MG63 (cell line): ENCODE measurements around the gene CDH2. TPM values are rescaled to one million over a fixed set of nuclear protein-coding genes. Genes with fewer than 3 reads are reported as not detected.
A peak's percentile ranks its signal among the peaks of the same experiment; 100 is the strongest.

ENCODE experiments used
- DNase-seq: peaks from one replicate; pipeline ENCODE4 v3.0.0-alpha.2; 2020
- H3K27me3 ChIP-seq: fragments of 250-450 bp; sonication (Bioruptor Pico); 2 replicates; pipeline ENCODE4 v1.5.1; 2020; ENCODE audit warnings: mild to moderate bottlenecking, moderate library complexity
- H3K36me3 ChIP-seq: fragments of 250-450 bp; sonication (Bioruptor Pico); 2 replicates; pipeline ENCODE4 v1.5.1; 2020; ENCODE audit warnings: mild to moderate bottlenecking, moderate library complexity
- H3K4me3 ChIP-seq: fragments of 250-450 bp; sonication (Bioruptor Pico); 2 replicates; pipeline ENCODE4 v1.5.1; 2020; ENCODE audit warnings: mild to moderate bottlenecking, moderate library complexity
- H3K9me3 ChIP-seq: fragments of 250-450 bp; sonication (Bioruptor Pico); 2 replicates; pipeline ENCODE4 v1.5.1; 2020; ENCODE audit warnings: mild to moderate bottlenecking, moderate library complexity
- total RNA-seq: library from RNA; depleted of rRNA; stranded (reverse); fragments of >200 nt; shearing (Covaris generic); gene quantifications from 2 replicates; pipeline ENCODE4 v1.2.3, GENCODE V29; 2014; ENCODE audit warnings: low replicate concordance

The CDH2 gene
- total RNA-seq, 1 experiment from 2014 or later, result 19.8 TPM

DNA sequence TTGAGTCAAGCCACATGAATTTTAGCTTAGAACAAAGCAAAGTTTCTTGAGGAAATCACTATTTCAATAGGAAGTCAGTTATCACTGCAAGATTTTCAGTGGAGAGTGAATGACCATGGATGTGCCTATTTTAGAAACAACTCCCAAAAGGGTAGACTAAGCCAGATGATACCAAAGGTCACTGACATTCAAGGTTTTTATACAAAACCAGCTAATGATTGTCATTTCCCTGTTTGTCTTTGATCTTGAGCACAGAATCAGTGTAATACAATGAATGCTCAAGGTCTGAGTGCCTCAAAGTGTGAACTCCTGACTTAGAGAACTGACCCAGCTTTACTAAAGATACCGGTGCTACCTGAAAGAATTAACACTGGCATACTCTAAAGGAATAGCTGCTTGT lies 60.5 kb downstream of the CDH2 start:
- peaks cover 5% of the 10 kb centered on the region; the same call in 1 of the 2 replicates for H3K9me3 ChIP-seq
- no peaks in the 10 kb centered on the region for H3K36me3 ChIP-seq
- no peaks in the 10 kb centered on the region for H3K27me3 ChIP-seq
- DNase-seq, result no peak
- no peak overlapping the region for H3K4me3 ChIP-seq

DNA sequence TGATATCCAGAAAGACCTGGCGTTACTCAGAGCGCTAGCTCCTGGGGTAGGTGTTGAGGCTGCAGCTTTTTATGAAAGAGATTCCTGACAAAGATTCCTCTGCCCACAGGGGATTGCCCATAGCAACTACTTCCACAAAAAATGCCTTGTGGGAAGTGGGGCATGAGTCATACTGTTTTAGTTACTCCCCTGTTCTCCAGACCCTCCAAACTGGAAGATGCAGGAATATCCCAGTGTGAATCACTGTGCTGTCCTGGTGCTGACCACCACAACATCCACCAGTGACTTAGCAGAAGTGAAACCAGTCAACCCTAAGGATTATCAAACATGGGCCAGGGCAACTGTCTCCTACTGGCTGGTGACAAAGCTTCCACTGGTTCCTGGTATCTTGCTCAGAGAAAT lies 61.8 kb downstream of the CDH2 start:
- Histone ChIP-seq H3K9me3 (peaks cover 5% of the 10 kb centered on the region; the same call in 1 of the 2 replicates), H3K36me3 (no peaks in the 10 kb centered on the region), H3K27me3 (no peaks in the 10 kb centered on the region), H3K4me3 (no peak overlapping the region)
- peak; percentile 38 for DNase-seq

DNA sequence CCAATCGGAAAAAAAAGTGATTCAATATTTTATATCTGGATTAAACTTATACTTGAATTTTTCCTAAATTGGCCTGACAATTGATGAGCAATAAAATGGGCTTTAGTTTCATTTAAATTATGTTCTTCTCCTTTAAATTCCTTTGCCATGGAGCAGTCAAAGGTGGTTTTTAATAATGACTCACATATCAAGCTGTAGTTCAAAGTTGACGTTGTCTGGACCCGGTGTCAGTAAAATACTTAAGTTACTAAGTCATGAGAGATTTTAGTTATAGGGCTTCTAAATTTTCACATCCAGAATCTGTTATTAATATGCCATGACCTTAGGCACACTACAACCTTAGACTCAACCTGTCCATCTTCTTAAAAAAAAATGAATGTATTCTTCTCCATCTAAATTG lies 62.5 kb downstream of the CDH2 start:
- no peak for DNase-seq
- Histone ChIP-seq H3K27me3 (no peaks in the 10 kb centered on the region), H3K9me3 (peaks cover 5% of the 10 kb centered on the region; the same call in 1 of the 2 replicates), H3K4me3 (no peak overlapping the region), H3K36me3 (no peaks in the 10 kb centered on the region)

DNA sequence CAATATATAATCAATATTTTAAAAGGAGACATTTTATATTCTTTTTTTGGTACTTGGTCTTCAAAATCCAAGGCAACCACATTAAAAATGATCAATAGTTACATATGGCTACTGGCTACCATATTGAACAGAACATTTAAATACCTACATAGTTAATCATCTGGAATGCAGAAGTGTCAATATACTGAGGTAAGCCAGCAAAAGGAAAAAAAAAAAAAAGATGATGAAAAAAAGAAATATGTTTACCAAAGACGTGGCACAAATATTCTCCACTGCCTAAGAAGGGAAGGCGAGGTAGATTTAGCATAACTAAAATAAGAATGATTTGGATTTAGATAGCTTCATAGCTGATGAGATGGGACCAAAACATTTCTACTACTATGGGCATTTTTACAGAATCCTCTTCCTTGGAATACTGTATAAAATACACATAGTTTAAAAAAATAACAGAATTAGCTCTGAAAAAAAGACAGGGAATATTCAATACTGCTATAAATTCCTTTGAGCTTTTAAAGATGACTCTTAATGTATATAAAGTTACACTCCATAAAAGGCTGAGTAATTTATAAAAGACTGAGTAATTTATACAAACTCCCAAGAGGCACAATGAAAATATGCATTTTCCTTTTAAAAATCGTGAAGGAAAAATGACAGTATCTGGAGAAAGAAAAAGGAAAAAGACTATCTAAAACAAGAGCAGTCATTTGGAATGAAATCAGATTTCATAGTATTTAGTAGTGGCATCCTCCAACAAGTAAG lies 63.5 kb downstream of the CDH2 start:
- DNase-seq, result no peak
- Histone ChIP-seq H3K9me3 (peaks cover 5% of the 10 kb centered on the region; the same call in 1 of the 2 replicates), H3K27me3 (no peaks in the 10 kb centered on the region), H3K4me3 (no peak overlapping the region), H3K36me3 (no peaks in the 10 kb centered on the region)

DNA sequence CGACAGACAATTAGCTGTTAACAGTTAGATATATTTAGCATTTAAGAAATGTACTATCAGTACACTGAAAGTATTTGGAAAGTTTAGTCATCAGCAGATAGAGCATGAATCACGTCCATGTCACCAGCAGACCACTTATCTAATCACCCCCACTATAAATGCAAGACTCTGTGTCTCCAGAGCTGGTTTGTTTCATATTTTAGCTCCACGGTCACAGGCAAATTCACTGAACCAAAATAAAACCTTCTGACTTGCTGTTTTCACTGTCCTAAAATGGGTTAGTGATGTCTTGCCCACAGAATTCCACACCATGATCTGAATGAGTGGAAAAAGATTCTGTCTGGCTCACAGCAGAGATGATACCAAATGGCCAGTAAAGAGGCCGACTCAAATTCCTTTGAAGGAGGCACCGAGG lies 64.9 kb downstream of the CDH2 start:
- H3K9me3 ChIP-seq, result peaks cover 5% of the 10 kb centered on the region; the same call in 1 of the 2 replicates
- H3K27me3 ChIP-seq, result no peaks in the 10 kb centered on the region
- no peak for DNase-seq
- H3K36me3 ChIP-seq, result no peaks in the 10 kb centered on the region
- no peak overlapping the region for H3K4me3 ChIP-seq

DNA sequence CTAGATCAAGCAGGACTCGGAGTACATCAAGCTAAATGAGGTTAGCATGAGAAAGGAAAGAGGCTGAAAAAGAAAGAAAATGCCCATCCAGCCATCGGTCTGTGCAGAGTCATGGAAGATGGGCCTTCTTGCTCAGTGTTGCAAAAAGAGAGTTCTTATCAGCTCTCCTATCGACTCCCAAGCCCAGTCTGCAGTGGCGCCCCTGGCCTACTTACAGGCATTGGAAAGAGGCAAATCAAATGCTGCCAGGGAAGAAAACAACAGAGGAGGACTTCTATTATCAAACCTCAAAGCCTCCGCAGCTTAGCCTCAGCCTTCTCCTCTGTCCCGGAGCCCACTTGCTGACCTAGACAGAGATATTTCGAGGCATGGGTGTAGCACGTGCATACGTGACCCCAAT lies 66.0 kb downstream of the CDH2 start:
- Histone ChIP-seq H3K9me3 (peaks cover 5% of the 10 kb centered on the region; the same call in 1 of the 2 replicates), H3K27me3 (no peaks in the 10 kb centered on the region), H3K4me3 (no peak overlapping the region), H3K36me3 (no peaks in the 10 kb centered on the region)
- no peak for DNase-seq

DNA sequence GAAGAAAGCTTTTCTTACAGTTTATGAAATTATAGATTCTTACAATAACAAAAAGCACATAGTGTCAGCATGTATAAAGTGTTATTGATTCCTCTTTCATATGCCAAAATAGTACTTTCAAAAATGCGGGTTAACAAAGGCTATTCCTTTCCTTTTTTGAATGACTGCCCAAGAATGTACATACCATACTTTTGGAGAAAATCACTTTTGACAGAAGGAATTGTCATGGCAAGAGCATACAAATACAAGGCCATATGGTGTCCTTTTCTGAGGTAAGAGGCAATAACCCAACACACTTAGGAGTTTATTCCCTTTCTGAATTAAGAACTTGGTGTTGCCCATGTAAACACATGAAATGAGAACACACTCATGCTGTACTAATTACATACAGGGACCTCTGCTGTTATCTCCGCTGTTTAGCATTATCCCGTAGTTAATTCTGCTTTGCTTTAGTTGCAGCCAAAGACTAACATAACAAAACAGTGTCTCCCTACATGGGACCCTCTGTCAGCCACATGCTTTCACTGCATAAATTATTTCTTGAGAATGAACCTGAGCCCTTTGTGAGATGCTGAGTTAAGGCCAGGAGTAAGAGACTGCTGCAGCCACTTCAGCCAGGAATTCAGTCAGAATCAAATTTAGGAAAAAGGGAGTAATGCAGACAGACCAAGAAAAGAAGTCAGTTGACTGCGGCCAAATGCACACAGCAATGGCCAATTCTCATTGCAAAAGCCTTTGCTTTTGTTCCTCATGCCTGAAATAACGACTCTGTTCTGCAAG lies 67.0 kb downstream of the CDH2 start:
- peaks cover 5% of the 10 kb centered on the region; the same call in 1 of the 2 replicates for H3K9me3 ChIP-seq
- H3K4me3 ChIP-seq, result no peak overlapping the region
- no peaks in the 10 kb centered on the region for H3K27me3 ChIP-seq
- no peaks in the 10 kb centered on the region for H3K36me3 ChIP-seq
- DNase-seq, result no peak

DNA sequence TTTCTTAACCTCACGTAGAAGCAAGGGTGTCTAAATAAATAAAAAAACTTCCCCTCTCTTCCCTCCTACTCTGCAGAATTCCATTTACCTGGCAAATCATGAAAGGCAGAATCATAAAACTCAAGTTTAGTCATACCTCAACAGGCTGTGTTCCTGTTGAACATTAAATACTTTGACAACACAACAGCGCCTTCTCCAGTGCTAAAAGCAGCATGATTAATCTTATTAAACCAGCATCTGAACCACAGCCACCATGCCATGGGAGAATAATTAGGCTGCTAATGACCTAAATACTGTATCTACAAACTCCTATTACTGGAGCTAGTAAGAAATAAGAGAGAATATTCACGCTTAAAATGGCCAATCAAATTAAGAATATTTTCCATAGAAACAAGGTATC lies 68.1 kb downstream of the CDH2 start:
- no peaks in the 10 kb centered on the region for H3K36me3 ChIP-seq
- peaks cover 5% of the 10 kb centered on the region; the same call in 1 of the 2 replicates for H3K9me3 ChIP-seq
- no peak overlapping the region for H3K4me3 ChIP-seq
- no peak for DNase-seq
- H3K27me3 ChIP-seq, result no peaks in the 10 kb centered on the region

DNA sequence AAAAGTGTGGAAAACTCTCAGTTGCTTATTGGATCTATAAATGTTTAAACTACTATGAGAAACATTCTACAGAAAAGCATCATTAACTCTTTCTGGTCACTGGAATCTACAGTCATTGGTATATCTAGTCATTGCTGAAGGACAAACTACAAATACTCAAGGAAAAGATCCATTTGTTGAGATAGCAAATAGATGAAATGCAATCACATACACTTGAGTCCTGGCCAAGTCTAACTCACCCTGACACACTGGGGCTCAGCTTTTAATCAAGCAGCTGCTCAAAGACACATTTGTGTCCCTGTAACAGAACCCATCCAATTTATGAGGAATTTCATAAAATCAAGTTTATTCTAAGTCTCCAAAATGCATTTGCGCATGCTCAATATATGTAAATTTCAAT lies 68.7 kb downstream of the CDH2 start:
- no peak for DNase-seq
- H3K27me3 ChIP-seq, result no peaks in the 10 kb centered on the region
- no peak overlapping the region for H3K4me3 ChIP-seq
- H3K36me3 ChIP-seq, result no peaks in the 10 kb centered on the region
- H3K9me3 ChIP-seq, result peaks cover 5% of the 10 kb centered on the region; the same call in 1 of the 2 replicates

DNA sequence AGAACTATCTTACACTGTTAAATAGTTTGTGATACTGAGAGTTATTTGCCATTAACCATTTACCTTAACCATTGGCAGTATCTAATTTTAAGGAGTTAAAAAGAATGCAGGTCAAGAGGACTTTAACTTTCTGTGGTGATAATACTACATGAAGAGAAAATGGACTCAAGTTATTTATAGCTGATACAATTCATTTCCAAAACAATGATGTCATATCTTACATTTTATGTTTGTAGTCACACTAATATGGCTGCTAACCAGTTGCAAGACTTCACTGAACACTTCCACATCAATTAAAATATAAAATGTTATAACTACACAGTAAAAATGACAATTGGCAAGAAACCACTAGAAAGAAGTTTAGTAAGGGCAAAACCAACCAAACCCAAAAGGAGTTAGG lies 77.7 kb downstream of the CDH2 start:
- H3K36me3 ChIP-seq, result no peaks in the 10 kb centered on the region

DNA sequence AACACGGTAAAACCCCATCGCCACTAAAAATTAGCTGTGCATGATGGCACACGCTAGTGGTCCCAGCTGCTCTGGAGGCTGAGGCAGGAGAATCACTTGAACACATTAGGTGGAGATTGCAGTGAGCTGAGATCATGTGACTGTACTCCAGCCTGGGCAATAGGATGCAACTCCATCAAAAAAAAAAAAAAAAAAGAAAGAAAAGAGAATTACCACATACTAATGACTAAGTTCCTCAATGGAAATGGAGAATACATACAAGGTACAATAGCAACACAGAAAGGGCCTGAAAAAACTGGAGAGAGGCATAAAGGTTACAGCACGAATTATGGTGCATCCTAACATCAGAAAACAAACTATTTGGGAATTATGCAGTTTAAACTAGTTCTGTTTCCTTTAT lies 81.3 kb downstream of the CDH2 start:
- Histone ChIP-seq H3K4me3 (no peak overlapping the region), H3K27me3 (no peaks in the 10 kb centered on the region), H3K9me3 (no peaks in the 10 kb centered on the region), H3K36me3 (no peaks in the 10 kb centered on the region)
- DNase-seq, result no peak

More for the DNA sequence above, 77.7 kb downstream of the CDH2 start:
- Histone ChIP-seq H3K27me3 (no peaks in the 10 kb centered on the region), H3K9me3 (no peaks in the 10 kb centered on the region), H3K4me3 (no peak overlapping the region)
- no peak for DNase-seq

DNA sequence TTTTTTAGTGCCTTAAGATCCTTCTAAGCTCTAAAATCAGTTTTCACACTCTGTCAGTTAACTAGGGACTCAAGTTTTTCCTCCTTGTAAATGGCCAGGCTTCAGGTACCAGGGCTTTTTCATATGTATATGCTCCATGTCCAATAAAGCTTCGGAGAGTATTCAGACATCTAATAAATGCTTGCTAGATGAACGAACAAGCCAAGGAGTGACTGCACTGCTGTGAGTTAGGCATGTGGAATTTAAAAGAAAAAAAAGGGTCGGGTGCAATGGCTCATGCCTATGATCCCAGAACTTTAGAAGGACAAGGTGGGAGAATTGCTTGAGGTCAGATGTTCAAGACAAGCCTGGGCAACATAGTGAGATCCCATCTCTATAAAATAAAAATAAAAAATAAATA lies 81.9 kb downstream of the CDH2 start:
- no peaks in the 10 kb centered on the region for H3K36me3 ChIP-seq
- H3K9me3 ChIP-seq, result no peaks in the 10 kb centered on the region
- H3K4me3 ChIP-seq, result no peak overlapping the region
- H3K27me3 ChIP-seq, result no peaks in the 10 kb centered on the region
- DNase-seq, result no peak

DNA sequence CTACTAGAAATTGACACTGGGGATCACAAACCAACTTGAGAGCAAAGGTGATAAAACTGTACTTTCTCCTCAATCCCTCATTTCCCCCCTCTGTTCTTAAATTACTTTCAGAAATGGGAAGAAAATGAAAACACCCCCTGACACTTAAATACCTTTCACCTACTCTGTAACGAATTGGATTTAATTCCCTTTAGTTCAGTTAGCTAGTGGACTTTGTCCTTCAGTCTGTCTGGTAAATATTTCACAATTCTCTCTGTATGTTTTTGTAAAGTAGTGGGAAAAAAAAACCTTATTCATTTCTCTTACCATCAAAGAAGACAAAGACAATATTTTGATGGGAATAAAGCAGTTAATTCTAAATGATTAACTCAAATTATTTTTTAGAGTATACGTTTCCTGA lies 85.7 kb downstream of the CDH2 start:
- H3K27me3 ChIP-seq, result no peaks in the 10 kb centered on the region
- H3K4me3 ChIP-seq, result no peak overlapping the region
- H3K9me3 ChIP-seq, result no peaks in the 10 kb centered on the region
- DNase-seq, result no peak
- no peaks in the 10 kb centered on the region for H3K36me3 ChIP-seq

DNA sequence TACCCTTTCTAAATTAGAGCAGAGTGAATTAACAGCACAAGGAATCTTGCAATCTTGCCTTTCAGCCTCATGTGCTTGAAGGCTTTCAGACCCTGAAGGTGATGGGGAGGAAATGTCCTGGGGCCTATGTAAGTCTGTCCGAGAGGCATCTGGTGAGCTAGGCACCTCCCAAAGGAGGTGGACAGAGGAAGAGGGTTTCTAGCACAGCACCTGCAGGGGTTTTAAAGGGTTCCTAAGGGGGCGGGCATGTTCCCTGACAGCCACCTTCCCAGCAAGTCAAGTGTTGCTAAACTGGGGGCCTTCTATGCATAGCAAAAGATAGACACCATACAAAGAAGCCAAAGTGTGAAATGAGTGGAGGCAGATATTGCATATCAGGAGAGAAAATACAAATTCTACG lies 88.5 kb downstream of the CDH2 start:
- DNase-seq, result no peak
- H3K9me3 ChIP-seq, result no peaks in the 10 kb centered on the region
- H3K27me3 ChIP-seq, result no peaks in the 10 kb centered on the region
- no peak overlapping the region for H3K4me3 ChIP-seq
- no peaks in the 10 kb centered on the region for H3K36me3 ChIP-seq

DNA sequence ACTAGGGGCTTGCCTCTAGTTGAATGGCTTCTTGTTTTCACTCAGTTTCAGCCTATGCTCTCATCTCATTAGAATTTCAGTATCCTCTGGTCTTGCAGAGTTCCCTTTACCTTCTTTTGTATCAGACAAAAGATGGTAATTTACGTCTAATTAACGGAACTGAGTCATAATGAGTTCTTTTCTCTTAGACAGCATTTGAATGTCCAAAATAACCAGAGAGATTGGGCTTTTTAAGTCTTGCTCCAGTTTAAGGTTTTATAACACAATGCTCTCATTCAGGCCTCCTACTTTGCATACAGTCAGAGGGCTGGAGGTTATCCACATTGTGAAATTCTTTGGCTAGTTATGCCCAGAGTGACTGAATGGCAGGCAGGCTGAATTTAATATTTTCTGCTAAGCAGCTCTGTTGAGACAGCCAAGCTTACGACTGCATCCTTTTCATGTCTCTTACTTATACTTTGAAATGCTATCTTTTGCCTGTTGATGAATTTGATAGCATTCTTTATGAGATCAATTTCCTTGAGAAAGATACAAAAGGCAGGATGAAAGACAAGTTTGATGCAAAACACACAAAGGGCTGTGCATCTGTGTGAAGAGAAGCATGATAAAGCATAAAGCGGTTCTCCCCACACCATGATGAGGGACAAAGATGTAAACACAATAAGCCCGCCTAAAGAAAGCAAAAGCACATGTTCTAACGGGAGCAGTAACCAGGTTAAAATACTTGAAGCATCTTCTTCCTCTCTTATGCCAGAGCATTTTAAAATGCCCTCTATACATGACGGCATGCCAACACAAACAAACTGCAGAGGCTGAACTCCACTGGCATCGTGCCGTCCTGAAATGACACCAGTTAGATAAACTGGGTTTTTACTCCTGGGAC lies 90.0 kb downstream of the CDH2 start:
- Histone ChIP-seq H3K9me3 (no peaks in the 10 kb centered on the region), H3K27me3 (no peaks in the 10 kb centered on the region), H3K36me3 (no peaks in the 10 kb centered on the region), H3K4me3 (no peak overlapping the region)
- DNase-seq, result peak; percentile 45

DNA sequence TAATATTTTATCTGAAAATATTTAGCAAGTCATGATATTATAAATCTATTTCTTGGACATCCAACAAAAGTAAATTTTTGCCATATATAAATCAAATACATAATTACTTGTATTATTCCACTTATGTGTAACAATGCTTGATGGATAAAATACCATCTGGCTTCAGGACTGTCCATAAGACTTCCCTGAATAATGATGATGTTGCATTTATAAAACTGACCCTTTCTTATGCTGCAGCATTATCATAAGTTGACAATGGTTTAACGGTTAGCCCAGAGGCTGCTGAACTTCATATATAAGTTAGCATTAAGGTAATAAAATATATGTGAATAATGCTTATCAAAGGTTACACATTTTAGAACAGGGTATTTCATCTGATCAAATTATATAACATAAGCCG lies 95.4 kb downstream of the CDH2 start:
- Histone ChIP-seq H3K27me3 (no peaks in the 10 kb centered on the region), H3K36me3 (no peaks in the 10 kb centered on the region), H3K4me3 (no peak overlapping the region), H3K9me3 (no peaks in the 10 kb centered on the region)
- no peak for DNase-seq

DNA sequence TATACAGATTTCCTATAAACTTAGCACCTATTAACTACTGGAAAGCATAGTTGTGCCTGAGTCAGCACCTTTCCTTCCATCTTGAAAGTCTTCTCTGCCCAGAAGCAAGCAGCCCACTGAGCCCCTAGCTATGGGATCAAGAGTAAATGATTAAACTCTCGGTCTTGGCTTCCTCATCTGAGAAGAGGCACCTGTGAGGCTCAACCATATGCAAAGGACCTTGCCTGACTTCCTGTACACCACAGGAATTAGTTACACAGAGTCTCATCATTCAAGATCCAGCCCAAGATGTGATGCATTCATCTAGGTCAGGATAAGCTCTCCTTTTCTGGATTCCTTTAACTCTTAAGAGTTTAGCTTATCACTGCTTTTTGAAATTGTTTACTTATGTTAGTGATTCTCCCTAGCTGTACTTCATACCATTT lies 96.0 kb downstream of the CDH2 start:
- Histone ChIP-seq H3K27me3 (no peaks in the 10 kb centered on the region), H3K36me3 (no peaks in the 10 kb centered on the region), H3K9me3 (no peaks in the 10 kb centered on the region), H3K4me3 (no peak overlapping the region)
- DNase-seq, result no peak
